ENCODE results near the gene EMC9.

EMC9 gene

GRCh38 chr14:24116128-24116814, 25.1 kb downstream of the EMC9 start:
- no peak for DNase-seq (ENCODE audit: low read depth)

GRCh38 chr14:24115422-24116127, 25.8 kb downstream of the EMC9 start:
- no peak for TF ChIP-seq CTCF (conservative IDR thresholded peaks at IDR 0.05; ENCODE audit: control insufficient read depth, insufficient read depth, low read depth, low read length)
- H3K4me3 ChIP-seq (ENCODE audit: control insufficient read depth, low read depth, low read length) = peak overlapping the region; percentile 89
- no peak for DNase-seq (ENCODE audit: low read depth)

More at GRCh38 chr14:24116128-24116814, 25.1 kb downstream of the EMC9 start:
- no peak for TF ChIP-seq CTCF (conservative IDR thresholded peaks at IDR 0.05; ENCODE audit: control insufficient read depth, insufficient read depth, low read depth, low read length)
- no peak overlapping the region for H3K4me3 ChIP-seq (ENCODE audit: control insufficient read depth, low read depth, low read length)

GRCh38 chr14:24114532-24115421, 26.6 kb downstream of the EMC9 start, which contains the start of the genes DCAF11 and NRL:
TSS of gene DCAF11 (plus strand) at chr14:24114777. CDS start at chr14:24115595, 818 bp downstream.
TSS of gene NRL (minus strand) at chr14:24114949. CDS start at chr14:24082848, 32,101 bp downstream.
- no peak for TF ChIP-seq CTCF (conservative IDR thresholded peaks at IDR 0.05; ENCODE audit: control insufficient read depth, insufficient read depth, low read depth, low read length)
- H3K4me3 ChIP-seq (ENCODE audit: control insufficient read depth, low read depth, low read length) = peak within 1 kb of the TSS; percentile 89
- DNase-seq (ENCODE audit: low read depth) = peak; percentile 100

DNA sequence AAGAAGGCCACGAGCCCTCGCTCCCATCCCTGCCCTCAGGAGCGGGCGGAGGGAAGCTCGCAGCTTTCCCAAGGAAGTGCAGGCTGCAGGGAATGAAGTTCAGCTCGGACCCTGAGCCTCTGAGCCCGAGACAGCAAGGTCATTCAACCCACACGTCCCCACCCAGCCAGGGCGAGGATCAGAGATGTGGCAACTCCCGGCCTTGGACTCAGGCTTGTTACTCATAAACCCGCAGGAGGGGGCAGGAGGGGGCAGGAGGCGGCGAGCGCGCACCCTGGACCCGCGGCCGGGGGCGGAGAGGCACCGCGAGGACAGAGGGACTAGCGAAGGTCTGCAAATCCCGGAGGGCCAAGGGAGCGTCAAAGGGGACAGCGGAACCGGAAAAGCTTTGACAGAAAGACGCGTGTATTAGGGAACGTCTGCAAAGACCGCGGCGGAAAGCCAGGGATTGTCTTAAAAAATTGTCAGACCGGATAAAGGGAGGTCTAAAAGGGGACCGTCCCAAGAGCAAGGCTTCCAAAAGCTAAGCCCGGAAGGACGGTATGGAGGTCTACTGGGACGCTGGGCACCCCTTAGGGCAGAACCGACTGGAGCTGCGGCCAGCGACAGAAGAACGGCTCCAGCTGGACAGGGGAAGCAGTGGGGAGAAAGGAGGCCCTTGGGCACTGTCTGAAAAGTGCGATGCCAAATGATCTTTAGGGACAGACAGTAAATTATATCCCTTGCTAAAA, 27.4 kb downstream of the EMC9 start:
- H3K4me3 ChIP-seq (ENCODE audit: control insufficient read depth, low read depth, low read length) = peak overlapping the region; percentile 89
- no peak for TF ChIP-seq CTCF (conservative IDR thresholded peaks at IDR 0.05; ENCODE audit: control insufficient read depth, insufficient read depth, low read depth, low read length)

GRCh38 chr14:24113379-24113800, 28.0 kb downstream of the EMC9 start:
- H3K4me3 ChIP-seq (ENCODE audit: control insufficient read depth, low read depth, low read length) = peak overlapping the region; percentile 89
- no peak for DNase-seq (ENCODE audit: low read depth)
- TF ChIP-seq CTCF (conservative IDR thresholded peaks at IDR 0.05; ENCODE audit: control insufficient read depth, insufficient read depth, low read depth, low read length) = no peak

More for the DNA sequence above, 27.4 kb downstream of the EMC9 start:
- peak; percentile 87 for DNase-seq (ENCODE audit: low read depth)

DNA sequence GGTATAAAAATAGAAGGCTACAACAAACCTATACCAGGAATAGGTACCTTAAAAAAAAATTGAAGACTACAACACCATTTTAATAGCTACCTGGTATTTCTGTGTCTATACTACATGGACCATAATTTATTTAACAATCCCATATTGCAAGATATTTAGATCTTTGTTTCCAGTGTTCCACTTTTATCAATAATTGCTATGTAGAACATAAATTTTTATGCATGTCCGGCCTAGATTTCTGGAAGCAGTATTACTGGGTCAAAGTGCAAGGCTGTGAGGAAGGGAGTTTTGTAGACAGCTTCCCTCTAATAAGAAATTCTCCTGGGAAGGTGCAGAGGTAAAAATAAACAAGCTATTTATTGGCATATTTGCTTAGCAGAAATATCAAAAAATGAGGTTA, 30.9 kb downstream of the EMC9 start:
- TF ChIP-seq CTCF (conservative IDR thresholded peaks at IDR 0.05; ENCODE audit: control insufficient read depth, insufficient read depth, low read depth, low read length) = no peak

More for the DNA sequence above, 30.9 kb downstream of the EMC9 start:
- no peak for DNase-seq (ENCODE audit: low read depth)
- H3K4me3 ChIP-seq (ENCODE audit: control insufficient read depth, low read depth, low read length) = no peak overlapping the region
